WTC11 (cell line): ENCODE data around the gene LTBP4.

Experiments
- ATF2 ChIP-seq: sonication (generic); formaldehyde crosslinking; IDR thresholded peaks from 2 replicates; pipeline ENCODE4 v1.8.1; 2022; ENCODE audit warnings: low read depth, missing genetic modification reagents, borderline replicate concordance
- CREB1 ChIP-seq: sonication (generic); formaldehyde crosslinking; IDR thresholded peaks from 2 replicates; pipeline ENCODE4 v1.8.0; 2023; ENCODE audit warnings: mild to moderate bottlenecking, missing genetic modification reagents
- E2F4 ChIP-seq: sonication (generic); formaldehyde crosslinking; IDR thresholded peaks from 2 replicates; pipeline ENCODE4 v1.8.1; 2022; ENCODE audit warnings: low read depth, mild to moderate bottlenecking, moderate library complexity, missing genetic modification reagents, borderline replicate concordance
- E2F5 ChIP-seq: sonication (generic); formaldehyde crosslinking; IDR thresholded peaks from 2 replicates; pipeline ENCODE4 v1.8.1; 2022; ENCODE audit warnings: mild to moderate bottlenecking, moderate library complexity, missing genetic modification reagents
- ELF4 ChIP-seq: sonication (generic); formaldehyde crosslinking; IDR thresholded peaks from 2 replicates; pipeline ENCODE4 v1.8.1; 2022; ENCODE audit warnings: low read depth, mild to moderate bottlenecking, moderate library complexity, missing genetic modification reagents
- ESRRA ChIP-seq: sonication (generic); formaldehyde crosslinking; IDR thresholded peaks from 2 replicates; pipeline ENCODE4 v1.8.1; 2022; ENCODE audit warnings: mild to moderate bottlenecking, missing genetic modification reagents, borderline replicate concordance
- HMGA2 ChIP-seq: fragments of 250-450 bp; sonication (Bioruptor Pico); IDR thresholded peaks from 2 replicates; pipeline ENCODE4 v1.4.0; 2021; ENCODE audit warnings: mild to moderate bottlenecking, moderate library complexity
- IRF2 ChIP-seq: sonication (generic); formaldehyde crosslinking; IDR thresholded peaks from 2 replicates; pipeline ENCODE4 v1.8.0; 2022; ENCODE audit warnings: low read depth, missing genetic modification reagents, borderline replicate concordance
- KAT7 ChIP-seq: sonication (generic); formaldehyde crosslinking; IDR thresholded peaks from 2 replicates; pipeline ENCODE4 v1.8.1; 2023; ENCODE audit warnings: missing genetic modification reagents, mild to moderate bottlenecking, borderline replicate concordance
- MAX ChIP-seq: sonication (generic); formaldehyde crosslinking; IDR thresholded peaks from 2 replicates; pipeline ENCODE4 v1.8.0; 2022; ENCODE audit warnings: mild to moderate bottlenecking, missing genetic modification reagents
- NFYB ChIP-seq: sonication (generic); formaldehyde crosslinking; conservative IDR thresholded peaks from 2 replicates; pipeline ENCODE4 v1.8.0; 2022; ENCODE audit warnings: low read depth, missing genetic modification reagents
- ZBTB43 ChIP-seq: sonication (generic); formaldehyde crosslinking; IDR thresholded peaks from 2 replicates; pipeline ENCODE4 v1.8.1; 2023; ENCODE audit warnings: mild to moderate bottlenecking, missing genetic modification reagents
- ZNF263 ChIP-seq: sonication (generic); formaldehyde crosslinking; IDR thresholded peaks from 2 replicates; pipeline ENCODE4 v1.8.1; 2022; ENCODE audit warnings: low read depth, mild to moderate bottlenecking, moderate library complexity, missing genetic modification reagents
- TF ChIP-seq, protein P1 (sequence below): fragments of 200-600 bp; IDR thresholded peaks from 2 replicates; pipeline ENCODE4 v1.8.0; 2022; ENCODE audit warnings: antibody characterized with exemption

GRCh38 chr19:40674291-40674690 lies 73.1 kb downstream of the LTBP4 start:
- TF ChIP-seq ATF2 (CRISPR knock-in tag) (no peak), CREB1 (CRISPR knock-in tag) (no peak), ZBTB43 (CRISPR knock-in tag) (no peak), HMGA2 (CRISPR knock-in tag) (no peak), KAT7 (CRISPR knock-in tag) (no peak), NFYB (no peak), IRF2 (no peak), E2F4 (no peak), ZNF263 (CRISPR knock-in tag) (no peak), ESRRA (CRISPR knock-in tag) (no peak), ELF4 (CRISPR knock-in tag) (no peak), MAX (no peak), E2F5 (no peak)
- TF ChIP-seq, protein P1, sequence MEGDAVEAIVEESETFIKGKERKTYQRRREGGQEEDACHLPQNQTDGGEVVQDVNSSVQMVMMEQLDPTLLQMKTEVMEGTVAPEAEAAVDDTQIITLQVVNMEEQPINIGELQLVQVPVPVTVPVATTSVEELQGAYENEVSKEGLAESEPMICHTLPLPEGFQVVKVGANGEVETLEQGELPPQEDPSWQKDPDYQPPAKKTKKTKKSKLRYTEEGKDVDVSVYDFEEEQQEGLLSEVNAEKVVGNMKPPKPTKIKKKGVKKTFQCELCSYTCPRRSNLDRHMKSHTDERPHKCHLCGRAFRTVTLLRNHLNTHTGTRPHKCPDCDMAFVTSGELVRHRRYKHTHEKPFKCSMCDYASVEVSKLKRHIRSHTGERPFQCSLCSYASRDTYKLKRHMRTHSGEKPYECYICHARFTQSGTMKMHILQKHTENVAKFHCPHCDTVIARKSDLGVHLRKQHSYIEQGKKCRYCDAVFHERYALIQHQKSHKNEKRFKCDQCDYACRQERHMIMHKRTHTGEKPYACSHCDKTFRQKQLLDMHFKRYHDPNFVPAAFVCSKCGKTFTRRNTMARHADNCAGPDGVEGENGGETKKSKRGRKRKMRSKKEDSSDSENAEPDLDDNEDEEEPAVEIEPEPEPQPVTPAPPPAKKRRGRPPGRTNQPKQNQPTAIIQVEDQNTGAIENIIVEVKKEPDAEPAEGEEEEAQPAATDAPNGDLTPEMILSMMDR = no peak
